Eye (tissue), 1 donor: ENCODE results near the gene RGS3.

ENCODE experiments used
- DNase-seq: peaks from one replicate; pipeline ENCODE4 v3.0.0-alpha.2; 2015

RGS3 gene

GRCh38 chr9:113641100-113641885 is 177.8 kb downstream of the RGS3 start:
- DNase-seq = no peak

- no peak for DNase-seq
Observed at GRCh38 chr9:113644321-113644720, 180.8 kb downstream of the RGS3 start.

GRCh38 chr9:113645227-113645977 is 181.9 kb downstream of the RGS3 start:
- DNase-seq = no peak

- DNase-seq = no peak
Observed at GRCh38 chr9:113645978-113646253, 182.4 kb downstream of the RGS3 start.

GRCh38 chr9:113646491-113646890 is 183.0 kb downstream of the RGS3 start:
- no peak for DNase-seq
